Endothelial cell of umbilical vein (primary cell): ENCODE measurements around the gene CMTM8.

ENCODE experiments used
- EZH2 ChIP-seq: IDR thresholded peaks from 2 replicates; pipeline ENCODE4 v1.6.1; 2012; ENCODE audit warnings: borderline replicate concordance, low read depth, mild to moderate bottlenecking, moderate library complexity, low read length, inconsistent platforms; ENCODE audit not compliant: severe bottlenecking
- JUN ChIP-seq: IDR thresholded peaks from 2 replicates; pipeline ENCODE4 v1.6.1; 2011; ENCODE audit warnings: borderline replicate concordance, low read depth; ENCODE audit not compliant: insufficient read length, insufficient read depth
- POLR2A ChIP-seq: IDR thresholded peaks from 2 replicates; pipeline ENCODE4 v1.6.1; 2012; ENCODE audit warnings: low read depth, mild to moderate bottlenecking, control low read depth, low read length
- POLR2AphosphoS5 ChIP-seq: IDR thresholded peaks from 2 replicates; pipeline ENCODE4 v1.6.1; 2012; ENCODE audit warnings: low read depth, mild to moderate bottlenecking, control low read depth, low read length, moderate library complexity; ENCODE audit not compliant: insufficient read depth
- TF ChIP-seq, protein P1 (sequence below), 2 donors: IDR thresholded peaks; 1 replicate in 1 of 2; 2 replicates in 1 of 2; pipeline ENCODE4 v1.5.1; 2011; ENCODE audit warnings: low read length in 2 of 2, mild to moderate bottlenecking in 2 of 2, moderate library complexity in 2 of 2, control low read depth in 1 of 2, inconsistent platforms in 1 of 2, low read depth in 1 of 2; ENCODE audit not compliant: insufficient read depth in 1 of 2; ENCODE audit errors: extremely low read depth in 1 of 2

DNA sequence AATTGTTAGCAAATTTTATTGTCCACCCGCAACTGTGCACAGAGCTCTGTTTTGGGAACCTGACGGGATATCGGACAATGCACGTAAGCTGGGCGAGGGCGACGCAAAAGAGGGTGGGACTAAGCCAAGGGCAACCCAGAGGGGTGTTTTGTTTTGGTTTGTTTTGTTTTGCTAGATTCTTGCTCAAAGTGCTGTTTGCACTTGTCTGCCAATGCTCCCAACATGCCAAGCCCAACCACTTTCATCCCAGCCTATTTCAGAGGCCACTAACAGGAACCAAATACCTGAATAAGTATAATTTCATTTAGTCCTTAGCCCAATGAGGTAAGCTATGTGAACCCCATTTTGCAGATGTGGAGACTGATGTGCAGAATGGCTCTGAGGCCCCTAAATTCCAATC, 143.4 kb downstream of the CMTM8 start:
- TF ChIP-seq POLR2AphosphoS5 (no peak), EZH2 (no peak), POLR2A (no peak), JUN (no peak)
- TF ChIP-seq, protein P1, sequence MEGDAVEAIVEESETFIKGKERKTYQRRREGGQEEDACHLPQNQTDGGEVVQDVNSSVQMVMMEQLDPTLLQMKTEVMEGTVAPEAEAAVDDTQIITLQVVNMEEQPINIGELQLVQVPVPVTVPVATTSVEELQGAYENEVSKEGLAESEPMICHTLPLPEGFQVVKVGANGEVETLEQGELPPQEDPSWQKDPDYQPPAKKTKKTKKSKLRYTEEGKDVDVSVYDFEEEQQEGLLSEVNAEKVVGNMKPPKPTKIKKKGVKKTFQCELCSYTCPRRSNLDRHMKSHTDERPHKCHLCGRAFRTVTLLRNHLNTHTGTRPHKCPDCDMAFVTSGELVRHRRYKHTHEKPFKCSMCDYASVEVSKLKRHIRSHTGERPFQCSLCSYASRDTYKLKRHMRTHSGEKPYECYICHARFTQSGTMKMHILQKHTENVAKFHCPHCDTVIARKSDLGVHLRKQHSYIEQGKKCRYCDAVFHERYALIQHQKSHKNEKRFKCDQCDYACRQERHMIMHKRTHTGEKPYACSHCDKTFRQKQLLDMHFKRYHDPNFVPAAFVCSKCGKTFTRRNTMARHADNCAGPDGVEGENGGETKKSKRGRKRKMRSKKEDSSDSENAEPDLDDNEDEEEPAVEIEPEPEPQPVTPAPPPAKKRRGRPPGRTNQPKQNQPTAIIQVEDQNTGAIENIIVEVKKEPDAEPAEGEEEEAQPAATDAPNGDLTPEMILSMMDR (IDR thresholded peaks at IDR 0.05; ENCODE audit: extremely low read depth in 1 of 2, insufficient read depth in 1 of 2, low read depth in 1 of 2, low read length in 2 of 2) = no peak
